Esophagus muscularis mucosa (tissue), 4 donors: ENCODE results near the gene ZMIZ1.

Experiments
- CTCF ChIP-seq, 3 experiments: fragments of 200-600 bp in 2 of 3; fragments of 450-650 bp in 1 of 3; sonication (generic) in 2 of 3; IDR thresholded peaks; one replicate each; pipeline ENCODE4 v1.5.1; 2017 to 2019; ENCODE audit warnings: antibody characterized with exemption in 3 of 3, mild to moderate bottlenecking in 2 of 3, moderate library complexity in 1 of 3
- EP300 ChIP-seq: sonication (generic); formaldehyde crosslinking; IDR thresholded peaks from one replicate; pipeline ENCODE4 v1.6.1; 2017; ENCODE audit warnings: antibody characterized with exemption
- POLR2AphosphoS5 ChIP-seq, 2 donors: sonication (generic); formaldehyde crosslinking; IDR thresholded peaks; one replicate each; pipeline ENCODE4 v1.6.1; 2017; ENCODE audit warnings: antibody characterized with exemption in 2 of 2

GRCh38 chr10:79071396-79071923 lies 2.7 kb downstream of the ZMIZ1 start:
- TF ChIP-seq CTCF (IDR thresholded peaks at IDR 0.05) (no peak), EP300 (no peak), POLR2AphosphoS5 (IDR thresholded peaks at IDR 0.05) (no peak)
